HCT116 (cell line): Measurements from ENCODE around the gene CPNE5. TPM values are rescaled to one million over a fixed set of nuclear protein-coding genes. Genes with fewer than 3 reads are reported as not detected.

Experiments
- ATAC-seq: fragments of 200-7000 bp; cut with Tn5 transposase; 2 replicates; pipeline ENCODE4 v1.9.1; 2020; ENCODE audit warnings: mild to moderate bottlenecking, moderate library complexity
- BruUV-seq: library from RNA; stranded (reverse); fragments of 400-500 nt; replicated peaks from 2 replicates; lab custom pipeline; 2021; lab: Mats Ljungman, UMichigan
- CTCF ChIA-PET: fragments of 300-600 bp; sonication (Branson Sonifier 250); formaldehyde crosslinking; loops from one replicate; lab custom pipeline; 2021; ENCODE audit warnings: antibody characterized with exemption; lab: Charles Lee
- POLR2A ChIA-PET: fragments of 300-600, 350-600 bp; sonication (Branson Sonifier 250); formaldehyde crosslinking; loops from one replicate; lab custom pipeline; 2021; ENCODE audit warnings: antibody characterized with exemption; lab: Charles Lee
- RAD21 ChIA-PET, 2 experiments: fragments of 300-600 bp; sonication (Branson Sonifier 250); formaldehyde crosslinking; loops; one replicate each; lab custom pipeline; 2023; ENCODE audit warnings: low total read pairs in 2 of 2; ENCODE audit not compliant: uncharacterized antibody in 2 of 2, unreplicated experiment in 2 of 2, low non-redundant PET in 1 of 2; lab: Charles Lee
- DNase-seq: peaks from one replicate; pipeline ENCODE4 v3.0.0-alpha.2; 2010; ENCODE audit warnings: low read depth, low spot score
- H2AFZ ChIP-seq: fragments of 200-600 bp; shearing (Covaris generic), sonication (generic); 2 replicates; pipeline ENCODE4 v1.6.1; 2017; ENCODE audit warnings: low read depth, mixed run types, mixed read lengths, antibody characterized with exemption, low read length; ENCODE audit not compliant: poor library complexity, severe bottlenecking
- H3K27ac ChIP-seq: 2 replicates; pipeline ENCODE4 v1.5.1; 2012; ENCODE audit warnings: low read depth, low read length
- H3K27me3 ChIP-seq: fragments of 200-600 bp; sonication (generic); 2 replicates; pipeline ENCODE4 v1.6.1; 2016; ENCODE audit warnings: mixed run types, low read length, mixed read lengths; ENCODE audit not compliant: insufficient read depth
- H3K36me3 ChIP-seq, 2 experiments: fragments of 200-500 bp in 1 of 2; fragments of 200-600 bp in 1 of 2; sonication (Bioruptor generic) in 1 of 2; sonication (generic) in 1 of 2; 2 replicates each; pipeline versions ENCODE4 v1.5.1 to v1.6.1; 2014 to 2016; ENCODE audit warnings: low read length in 2 of 2, inconsistent platforms in 1 of 2, mixed read lengths in 1 of 2, mixed run types in 1 of 2; ENCODE audit not compliant: insufficient read depth in 2 of 2, control insufficient read depth in 1 of 2
- H3K4me1 ChIP-seq, 2 experiments: fragments of 200-600 bp in 1 of 2; sonication (generic) in 1 of 2; 2 replicates each; pipeline versions ENCODE4 v1.5.1 to v1.6.1; 2012 to 2017; ENCODE audit warnings: low read length in 2 of 2, inconsistent platforms in 1 of 2, mild to moderate bottlenecking in 1 of 2, mixed read lengths in 1 of 2, mixed run types in 1 of 2, moderate library complexity in 1 of 2; ENCODE audit not compliant: insufficient read depth in 2 of 2, control insufficient read depth in 1 of 2
- H3K4me2 ChIP-seq: fragments of 200-600 bp; sonication (generic); 2 replicates; pipeline ENCODE4 v1.6.1; 2017; ENCODE audit warnings: mixed run types, low read length, mixed read lengths
- H3K4me3 ChIP-seq, 2 experiments: fragments of 200-600 bp in 1 of 2; sonication (generic) in 1 of 2; replicated peaks in 1 of 2; 2 replicates each; pipeline ENCODE4 v1.5.1; 2011 to 2016; ENCODE audit warnings: low read length in 2 of 2, control low read depth in 1 of 2, low read depth in 1 of 2, mild to moderate bottlenecking in 1 of 2, mixed read lengths in 1 of 2, mixed run types in 1 of 2
- H3K79me2 ChIP-seq: fragments of 200-600 bp; sonication (generic); 2 replicates; pipeline ENCODE4 v1.6.1; 2017; ENCODE audit warnings: mild to moderate bottlenecking, mixed run types, low read length, moderate library complexity, mixed read lengths; ENCODE audit not compliant: insufficient read depth
- H3K9ac ChIP-seq: fragments of 200-600 bp; sonication (generic); 2 replicates; pipeline ENCODE4 v1.6.1; 2016; ENCODE audit warnings: low read length, mixed read lengths
- H3K9me2 ChIP-seq: fragments of 200-600 bp; sonication (generic), shearing (Covaris generic); 2 replicates; pipeline ENCODE4 v1.6.1; 2017; ENCODE audit warnings: mixed run types, mild to moderate bottlenecking, moderate library complexity; ENCODE audit not compliant: insufficient read depth
- H3K9me3 ChIP-seq, 2 experiments: fragments of 200-500 bp in 1 of 2; fragments of 200-600 bp in 1 of 2; sonication (Bioruptor generic) in 1 of 2; sonication (generic) in 1 of 2; 2 replicates each; pipeline ENCODE4 v1.6.1; 2014 to 2017; ENCODE audit warnings: low read length in 2 of 2, mixed read lengths in 2 of 2, inconsistent platforms in 1 of 2, low read depth in 1 of 2, mild to moderate bottlenecking in 1 of 2, mixed run types in 1 of 2, moderate library complexity in 1 of 2; ENCODE audit not compliant: control insufficient read depth in 1 of 2, insufficient read depth in 1 of 2
- H4K20me1 ChIP-seq: fragments of 200-600 bp; sonication (generic), shearing (Covaris generic); 2 replicates; pipeline ENCODE4 v1.6.1; 2017; ENCODE audit warnings: mixed run types, mild to moderate bottlenecking, moderate library complexity; ENCODE audit not compliant: insufficient read depth
- ATF3 ChIP-seq: IDR thresholded peaks from 2 replicates; pipeline ENCODE4 v1.6.1; 2012
- CEBPB ChIP-seq: IDR thresholded peaks from 2 replicates; pipeline ENCODE4 v1.6.1; 2012; ENCODE audit warnings: low read depth
- EGR1 ChIP-seq: IDR thresholded peaks from 2 replicates; pipeline ENCODE4 v1.6.1; 2012; ENCODE audit warnings: low read depth
- ELF1 ChIP-seq: IDR thresholded peaks from 2 replicates; pipeline ENCODE4 v1.6.1; 2012; ENCODE audit warnings: low read depth, borderline replicate concordance
- EZH2 ChIP-seq: fragments of 200-600 bp; sonication (generic); IDR thresholded peaks from 2 replicates; pipeline ENCODE4 v1.6.1; 2017; ENCODE audit warnings: antibody characterized with exemption, mixed run types
- EZH2phosphoT487 ChIP-seq: fragments of 200-600 bp; IDR thresholded peaks from 2 replicates; pipeline ENCODE4 v1.6.1; 2018; ENCODE audit warnings: antibody characterized with exemption, borderline replicate concordance
- FOSL1 ChIP-seq: IDR thresholded peaks from 2 replicates; pipeline ENCODE4 v1.6.1; 2012; ENCODE audit warnings: low read depth
- JUND ChIP-seq: IDR thresholded peaks from 2 replicates; pipeline ENCODE4 v1.6.1; 2012
- MAX ChIP-seq: IDR thresholded peaks from 2 replicates; pipeline ENCODE4 v1.6.1; 2012
- POLR2A ChIP-seq: IDR thresholded peaks from 2 replicates; pipeline ENCODE4 v1.7.0; 2011; ENCODE audit warnings: borderline replicate concordance; ENCODE audit not compliant: insufficient read depth, insufficient read length; ENCODE audit errors: extremely low read depth
- POLR2AphosphoS5 ChIP-seq: IDR thresholded peaks from 2 replicates; pipeline ENCODE4 v1.6.1; 2011; ENCODE audit warnings: mild to moderate bottlenecking, low read depth, low read length, moderate library complexity
- RAD21 ChIP-seq: IDR thresholded peaks from 2 replicates; pipeline ENCODE4 v1.6.1; 2012; ENCODE audit warnings: low read depth, mild to moderate bottlenecking
- SIN3A ChIP-seq: IDR thresholded peaks from 2 replicates; pipeline ENCODE4 v1.6.1; 2012; ENCODE audit warnings: low read depth
- SP1 ChIP-seq: IDR thresholded peaks from 2 replicates; pipeline ENCODE4 v1.6.1; 2012; ENCODE audit warnings: low read depth
- SRF ChIP-seq: IDR thresholded peaks from 2 replicates; pipeline ENCODE4 v1.6.1; 2012; ENCODE audit warnings: low read depth
- YY1 ChIP-seq: IDR thresholded peaks from 2 replicates; pipeline ENCODE4 v1.6.1; 2011; ENCODE audit warnings: low read length, low read depth, moderate library complexity, mild to moderate bottlenecking; ENCODE audit not compliant: insufficient replicate concordance; ENCODE audit errors: extremely low read depth
- ZNF274 ChIP-seq: fragments of 200-500 bp; sonication (Bioruptor generic); IDR thresholded peaks from 2 replicates; pipeline ENCODE4 v1.6.1; 2014; ENCODE audit warnings: mild to moderate bottlenecking, low read depth, low read length, inconsistent platforms
- intact Hi-C: fragments of 100-400 bp; cut with micrococcal nuclease; formaldehyde crosslinking; loops from 2 replicates; pipeline ENCODE4 v1.10.0; 2022
- total RNA-seq: library from RNA; stranded (reverse); gene quantifications from one replicate; pipeline ENCODE4 v1.2.1, GENCODE V29; 2021; ENCODE audit not compliant: unreplicated experiment

Gene CPNE5
- total RNA-seq, 1 experiment from 2014 or later: not detected

- POLR2A ChIA-PET: interaction anchor here (1.0 kb wide), 1 partner anchor 15 kb away, joined by 3 read pairs; no protein-coding TSS in a partner anchor
- CTCF ChIA-PET: interaction anchor here (1.5 kb wide), 1 partner anchor 26 kb away, joined by 4 read pairs; no protein-coding TSS in a partner anchor
These were observed 105.9 kb downstream of the CPNE5 start for GRCh38 chr6:36733300-36733699.

More at GRCh38 chr6:36733300-36733699, 105.9 kb downstream of the CPNE5 start:
- H3K9me3 ChIP-seq: no peaks in the 10 kb centered on the region
- ATAC-seq: no peak
- DNase-seq: no peak
- no peaks in the 10 kb centered on the region for H3K27me3 ChIP-seq
- BruUV-seq: no TSS peak
- no peak overlapping the region for H3K9ac ChIP-seq
- no peaks in the 10 kb centered on the region for H3K9me2 ChIP-seq
- H4K20me1 ChIP-seq: no peaks in the 10 kb centered on the region
- no peaks in the 10 kb centered on the region for H3K4me1 ChIP-seq
- no peaks in the 10 kb centered on the region for H3K79me2 ChIP-seq
- TF ChIP-seq MAX (no peak), CEBPB (no peak), ATF3 (no peak), POLR2A (no peak), EZH2phosphoT487 (no peak), SRF (no peak), POLR2AphosphoS5 (no peak), SIN3A (no peak), ZNF274 (no peak), YY1 (no peak), EZH2 (no peak), JUND (no peak), RAD21 (no peak), SP1 (no peak), EGR1 (no peak), ELF1 (no peak), FOSL1 (no peak)
- TF ChIP-seq, all 23 proteins: peak for 0
- intact Hi-C loops: no loop called here
- Histone ChIP-seq H3K4me2 (no peak overlapping the region), H3K4me3 (no peak overlapping the region), H3K36me3 (no peaks in the 10 kb centered on the region), H3K27ac (no peak overlapping the region), H2AFZ (no peak overlapping the region)
- RAD21 ChIA-PET: no interaction called here
